ENCODE results near the gene TPTE.
"Not testable (repeated sequence)": the region's sequence is repeated elsewhere in the genome, so short reads cannot be mapped to it uniquely, and the experiment has no call there.

TPTE gene

GRCh38 chr21:10640446-10640845 is 119.1 kb downstream of the TPTE start:
- H3K27ac ChIP-seq, result no peak overlapping the region

GRCh38 chr21:10641107-10641506 is 119.7 kb downstream of the TPTE start:
- TF ChIP-seq CTCF (conservative IDR thresholded peaks at IDR 0.05), result no peak
- H3K27ac ChIP-seq, result no peak overlapping the region

More at GRCh38 chr21:10640446-10640845, 119.1 kb downstream of the TPTE start:
- no peak for TF ChIP-seq CTCF (conservative IDR thresholded peaks at IDR 0.05)

GRCh38 chr21:10645667-10646066 is 124.3 kb downstream of the TPTE start:
- H3K27ac ChIP-seq, result not testable (repeated sequence)

- not testable (repeated sequence) for H3K27ac ChIP-seq
Measured at GRCh38 chr21:10649350-10650149, 128.2 kb downstream of the TPTE start.

- H3K27ac ChIP-seq, result not testable (repeated sequence)
Measured at GRCh38 chr21:10650297-10650696, 128.9 kb downstream of the TPTE start.

Measured in VCaP (cell line).